GM19023 (cell line): ENCODE measurements around the gene FOLR2.

Experiments
- ATAC-seq: cut with Tn5 transposase; IDR thresholded peaks from one replicate; pipeline ENCODE4 v1.9.1; 2021; ENCODE audit warnings: mild to moderate bottlenecking, moderate library complexity; ENCODE audit not compliant: unreplicated experiment

FOLR2 gene

GRCh38 chr11:72229336-72229924 lies 12.8 kb downstream of the FOLR2 start:
- no peak for ATAC-seq

GRCh38 chr11:72229925-72230763 lies 13.6 kb downstream of the FOLR2 start:
- no peak for ATAC-seq

GRCh38 chr11:72230764-72231365 lies 14.3 kb downstream of the FOLR2 start:
- no peak for ATAC-seq

- no peak for ATAC-seq
These were observed 15.0 kb downstream of the FOLR2 start for GRCh38 chr11:72231396-72232259.

GRCh38 chr11:72232260-72233055 lies 15.9 kb downstream of the FOLR2 start:
- ATAC-seq, result no peak

GRCh38 chr11:72233056-72233772 lies 16.6 kb downstream of the FOLR2 start:
- no peak for ATAC-seq

GRCh38 chr11:72233773-72234513 lies 17.3 kb downstream of the FOLR2 start:
- no peak for ATAC-seq

GRCh38 chr11:72234514-72234830 lies 17.9 kb downstream of the FOLR2 start:
- no peak for ATAC-seq

- ATAC-seq, result no peak
These were observed 18.3 kb downstream of the FOLR2 start for GRCh38 chr11:72234920-72235319.

GRCh38 chr11:72235351-72236057 lies 18.9 kb downstream of the FOLR2 start:
- ATAC-seq, result no peak

GRCh38 chr11:72236083-72236697 lies 19.6 kb downstream of the FOLR2 start:
- no peak for ATAC-seq

- no peak for ATAC-seq
These were observed 20.1 kb downstream of the FOLR2 start for GRCh38 chr11:72236774-72237111.

- no peak for ATAC-seq
These were observed 20.7 kb downstream of the FOLR2 start for GRCh38 chr11:72237112-72237931.

GRCh38 chr11:72238040-72238450 lies 21.5 kb downstream of the FOLR2 start:
- ATAC-seq, result no peak

GRCh38 chr11:72238492-72239312 lies 22.1 kb downstream of the FOLR2 start:
- ATAC-seq, result no peak

- no peak for ATAC-seq
These were observed 22.8 kb downstream of the FOLR2 start for GRCh38 chr11:72239313-72239848.
